Skin epidermis (tissue), 12 donors: Measurements from ENCODE around the gene NOSIP.

Experiments
- H3K27ac ChIP-seq, 21 experiments: fragments of 200-600 bp; sonication (generic) in 11 of 21; one replicate each; pipeline ENCODE4 v1.5.0; 2020; ENCODE audit warnings: mild to moderate bottlenecking in 3 of 21, inconsistent platforms in 2 of 21, moderate library complexity in 2 of 21
- H3K4me3 ChIP-seq, 7 experiments: fragments of 200-600 bp; sonication (generic) in 2 of 7; one replicate each; pipeline ENCODE4 v1.5.0; 2020; ENCODE audit warnings: inconsistent platforms in 2 of 7, mild to moderate bottlenecking in 2 of 7, moderate library complexity in 1 of 7

NOSIP gene

GRCh38 chr19:49555600-49556411, 24.6 kb downstream of the NOSIP start:
- H3K4me3 ChIP-seq = no peak overlapping the region
- H3K27ac ChIP-seq = peak overlapping the region in 13 of 21 experiments; percentile 26 to 87 (median 68)

- H3K27ac ChIP-seq = peak overlapping the region in 19 of 21 experiments; percentile 7 to 87 (median 71)
- no peak overlapping the region for H3K4me3 ChIP-seq
Observed at GRCh38 chr19:49554701-49555181, 25.6 kb downstream of the NOSIP start.

- no peak overlapping the region for H3K4me3 ChIP-seq
- H3K27ac ChIP-seq = peak overlapping the region in 20 of 21 experiments; percentile 7 to 87 (median 70)
Observed at GRCh38 chr19:49553451-49554271, 26.7 kb downstream of the NOSIP start.

GRCh38 chr19:49552749-49553148, 27.6 kb downstream of the NOSIP start:
- Histone ChIP-seq H3K27ac (peak overlapping the region in 15 of 21 experiments; percentile 7 to 87 (median 53)), H3K4me3 (no peak overlapping the region)

GRCh38 chr19:49551531-49551930, 28.8 kb downstream of the NOSIP start:
- Histone ChIP-seq H3K4me3 (no peak overlapping the region), H3K27ac (peak overlapping the region in 7 of 21 experiments; percentile 20 to 81 (median 53))

GRCh38 chr19:49549045-49549444, 31.3 kb downstream of the NOSIP start:
- Histone ChIP-seq H3K4me3 (no peak overlapping the region), H3K27ac (peak overlapping the region in 1 of 21 experiments; percentile 12)

GRCh38 chr19:49546825-49547565, 33.4 kb downstream of the NOSIP start:
- no peak overlapping the region for H3K4me3 ChIP-seq
- peak overlapping the region in 3 of 21 experiments; percentile 5 to 22 (median 7) for H3K27ac ChIP-seq

- H3K27ac ChIP-seq = no peak overlapping the region
- H3K4me3 ChIP-seq = no peak overlapping the region
Observed at GRCh38 chr19:49544154-49544553, 36.2 kb downstream of the NOSIP start.

- H3K27ac ChIP-seq = peak overlapping the region in 1 of 21 experiments; percentile 40
- H3K4me3 ChIP-seq = no peak overlapping the region
Observed at GRCh38 chr19:49543032-49543431, 37.3 kb downstream of the NOSIP start.

GRCh38 chr19:49542446-49542845, 37.9 kb downstream of the NOSIP start:
- no peak overlapping the region for H3K27ac ChIP-seq
- no peak overlapping the region for H3K4me3 ChIP-seq

- H3K27ac ChIP-seq = no peak overlapping the region
- no peak overlapping the region for H3K4me3 ChIP-seq
Observed at GRCh38 chr19:49541914-49542313, 38.4 kb downstream of the NOSIP start.

GRCh38 chr19:49539192-49539952, 41.0 kb downstream of the NOSIP start:
- no peak overlapping the region for H3K4me3 ChIP-seq
- no peak overlapping the region for H3K27ac ChIP-seq

- Histone ChIP-seq H3K27ac (no peak overlapping the region), H3K4me3 (no peak overlapping the region)
Observed at GRCh38 chr19:49538643-49539042, 41.7 kb downstream of the NOSIP start.

- Histone ChIP-seq H3K27ac (no peak overlapping the region), H3K4me3 (no peak overlapping the region)
Observed at GRCh38 chr19:49536921-49537462, 43.4 kb downstream of the NOSIP start.

- Histone ChIP-seq H3K4me3 (peak overlapping the region in 4 of 7 experiments; percentile 30 to 49 (median 33)), H3K27ac (peak overlapping the region in 2 of 21 experiments; percentile 22 to 25)
Observed at GRCh38 chr19:49534632-49535385, 45.5 kb downstream of the NOSIP start.

- peak overlapping the region; percentile 30 to 64 (median 43) for H3K4me3 ChIP-seq
- peak overlapping the region in 8 of 21 experiments; percentile 3 to 65 (median 24) for H3K27ac ChIP-seq
Observed at GRCh38 chr19:49533551-49534488, 46.5 kb downstream of the NOSIP start.

- Histone ChIP-seq H3K27ac (no peak overlapping the region), H3K4me3 (no peak overlapping the region)
Observed at GRCh38 chr19:49530708-49531107, 49.6 kb downstream of the NOSIP start.
